ENCODE results near the gene NTMT1. TPM values are rescaled to one million over a fixed set of nuclear protein-coding genes. Genes with fewer than 3 reads are reported as not detected.

NTMT1 gene
- total RNA-seq, 2 donors from 2014 or later: 43.4 to 53.8 TPM

DNA sequence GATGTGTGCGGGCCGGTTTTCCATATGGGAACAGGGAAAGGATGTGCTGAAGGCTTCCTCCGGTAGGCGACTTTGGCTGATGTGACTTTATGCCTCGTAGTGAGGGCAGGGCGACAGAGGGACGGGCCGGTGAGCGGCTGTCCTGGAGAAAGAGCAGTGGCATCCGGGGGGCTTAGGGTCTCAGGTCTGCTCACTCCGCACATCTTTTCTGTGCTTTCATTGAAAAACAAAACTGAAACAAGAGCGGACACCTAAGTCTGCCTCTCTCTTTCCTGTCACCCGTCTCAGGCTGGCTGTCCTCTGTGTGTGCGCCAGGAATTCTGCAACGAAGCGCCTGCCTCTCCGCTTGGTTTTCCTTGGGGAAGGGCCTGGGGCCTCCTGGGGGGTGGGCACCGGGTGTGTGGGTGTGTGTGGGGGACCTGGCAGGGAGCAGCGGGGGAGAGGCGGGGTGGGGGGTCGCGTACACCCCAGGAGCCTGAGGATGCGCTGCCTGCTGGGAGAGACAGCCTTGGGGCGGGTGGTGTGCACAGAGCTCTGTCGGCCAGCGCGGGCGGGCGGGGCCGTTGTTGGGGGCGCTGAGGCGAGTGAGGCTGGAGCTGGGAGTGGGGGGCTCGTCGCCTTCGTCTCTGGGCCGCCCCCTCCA, 38.9 kb downstream of the NTMT1 start:
- intact Hi-C loops (cut with DNase I): no loop called here
- ATAC-seq (peak; percentile 47 to 63), DNase-seq (no peak)

DNA sequence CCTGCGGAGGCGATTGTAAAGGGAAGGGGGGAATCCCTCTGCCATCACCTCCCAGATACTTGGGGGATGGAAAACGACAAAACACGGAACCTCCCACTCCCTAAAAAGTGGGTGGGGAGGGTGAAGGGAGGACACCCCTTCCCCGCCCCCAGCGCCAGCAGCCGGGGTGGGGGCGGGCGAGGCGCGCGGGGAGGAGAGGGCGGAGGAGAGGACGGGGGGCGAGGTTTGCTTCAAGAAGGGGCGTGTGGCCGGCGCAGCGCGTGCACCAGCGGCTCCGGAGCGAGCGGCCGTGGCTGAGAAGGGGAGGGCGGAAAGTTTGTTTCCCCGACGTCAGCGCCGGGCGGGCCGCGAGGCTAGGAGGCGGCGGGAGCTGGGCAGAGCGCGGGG, 39.4 kb downstream of the NTMT1 start, which contains the start of gene PRRX2:
Gene PRRX2, plus strand, starts transcription at position 259 of the 387 bp plus-strand sequence. CDS start 221 bp downstream, outside the sequence.
- intact Hi-C loops (cut with DNase I): no loop called here
- peak; percentile 64 for DNase-seq
- peak; percentile 72 to 78 for ATAC-seq

- intact Hi-C loops (cut with DNase I): no loop called here
- DNase-seq (no peak), ATAC-seq (peak in 1 of 2 donors; percentile 4)
Observed at GRCh38 chr9:129665814-129666520, 40.0 kb downstream of the NTMT1 start.

DNA sequence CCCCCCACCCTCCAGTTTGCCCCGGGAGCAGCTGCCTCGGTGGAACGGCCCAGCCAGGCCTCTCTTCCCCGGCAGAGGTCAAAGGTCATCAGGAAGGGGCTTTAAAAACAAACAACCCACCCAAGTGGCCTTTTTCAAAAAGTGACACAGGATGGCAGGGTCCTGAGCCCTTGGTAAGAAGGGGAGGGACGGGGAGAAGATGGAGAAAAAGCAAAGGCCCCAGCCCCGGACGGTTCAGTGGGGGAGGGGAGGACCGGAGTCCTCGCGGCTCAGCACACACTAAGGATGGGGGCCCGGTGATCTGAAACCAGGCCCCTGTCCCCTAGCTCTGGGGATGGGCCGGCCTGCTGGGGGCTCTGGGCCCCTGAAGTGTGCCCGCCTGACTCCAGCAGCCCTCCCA, 40.6 kb downstream of the NTMT1 start:
- DNase-seq: no peak
- no peak for ATAC-seq
- intact Hi-C loops (cut with DNase I): no loop called here

DNA sequence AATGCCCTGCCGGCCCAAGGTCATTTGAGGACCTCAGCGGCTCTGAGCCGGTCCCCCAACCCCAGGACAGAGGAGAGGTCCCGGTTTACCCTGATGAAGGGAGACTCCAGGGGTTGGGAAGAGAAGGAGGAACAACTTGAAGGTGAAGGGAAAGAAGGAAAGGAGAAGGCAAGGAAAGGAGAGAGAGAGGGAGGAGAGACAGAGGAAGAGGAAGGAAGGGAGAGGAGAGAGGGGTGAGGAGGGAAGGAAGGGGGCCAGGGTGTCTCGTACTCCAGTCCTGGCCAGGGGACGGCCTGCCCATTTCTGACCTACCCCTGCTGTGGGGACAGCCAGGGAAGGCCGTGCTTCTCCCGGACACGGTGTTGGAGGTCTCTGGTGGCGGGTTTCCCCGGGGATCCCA, 41.4 kb downstream of the NTMT1 start:
- DNase-seq: no peak
- no peak for ATAC-seq
- intact Hi-C loops (cut with DNase I): no loop called here

DNA sequence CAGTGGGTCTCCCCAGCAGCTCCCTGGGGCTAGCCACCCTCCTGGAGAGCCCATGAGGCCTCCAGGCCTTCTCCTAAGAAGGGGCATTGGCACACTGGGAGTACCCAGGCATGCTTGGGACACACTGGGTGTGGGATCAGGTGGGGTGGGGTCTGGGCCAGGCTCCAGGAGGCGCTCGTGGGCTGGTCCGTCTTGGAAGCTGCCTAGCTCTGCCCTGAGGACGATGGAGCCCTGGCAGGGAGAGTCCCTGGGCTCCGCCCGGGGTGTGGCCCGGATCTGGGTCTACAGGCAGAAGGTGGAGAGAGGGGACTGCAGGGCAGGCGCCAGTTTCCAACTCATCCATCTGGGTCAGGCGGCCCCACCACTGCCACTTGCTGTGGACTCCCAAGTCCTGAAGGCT, 41.9 kb downstream of the NTMT1 start:
- DNase-seq: no peak

GRCh38 chr9:129669141-129669718, 43.3 kb downstream of the NTMT1 start:
- DNase-seq (no peak), ATAC-seq (no peak)
- intact Hi-C loops (cut with DNase I): no loop called here

More for the DNA sequence above, 41.9 kb downstream of the NTMT1 start:
- intact Hi-C loops (cut with DNase I): no loop called here
- ATAC-seq: no peak

DNA sequence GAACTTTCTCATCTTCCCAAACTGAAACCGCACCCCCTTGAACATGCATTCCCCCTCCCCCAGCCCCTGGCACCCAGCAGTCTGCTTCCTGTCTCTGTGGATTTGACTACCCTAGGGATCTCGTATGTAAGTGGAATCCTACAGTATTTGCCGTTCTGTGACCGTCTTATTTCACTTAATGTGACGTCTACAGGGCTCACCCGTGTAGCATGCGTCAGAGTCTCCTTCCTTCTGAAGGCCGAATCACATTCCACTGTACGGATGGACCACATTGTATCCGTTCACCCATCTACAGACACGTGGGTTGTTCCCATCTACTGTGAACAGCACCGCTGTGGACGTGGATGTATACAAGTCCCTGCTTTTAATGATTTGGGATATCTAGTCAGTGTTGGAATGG, 44.0 kb downstream of the NTMT1 start:
- intact Hi-C loops (cut with DNase I): no loop called here
- ATAC-seq (no peak), DNase-seq (no peak)

DNA sequence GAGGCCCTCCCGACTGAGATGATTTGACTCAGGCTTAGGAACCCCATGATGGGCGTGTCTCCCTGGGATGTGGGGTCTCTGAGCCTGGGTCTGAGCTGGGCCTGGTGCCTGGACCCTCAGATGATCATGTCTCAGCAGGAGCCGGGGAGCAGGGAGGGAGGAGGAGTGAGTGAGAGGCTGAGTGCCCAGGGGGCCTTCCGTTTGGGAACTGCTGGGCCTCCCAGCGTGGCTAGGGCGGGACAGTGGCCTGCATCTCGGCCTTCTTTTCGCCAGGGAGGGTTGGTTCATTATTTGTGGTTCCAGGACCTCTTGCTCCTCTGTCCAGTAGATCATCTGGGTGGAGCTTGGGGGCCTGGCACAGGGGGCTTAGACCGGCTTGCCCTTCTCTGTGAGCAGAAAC, 45.1 kb downstream of the NTMT1 start:
- DNase-seq (no peak), ATAC-seq (no peak)
- intact Hi-C loops (cut with DNase I): no loop called here

DNA sequence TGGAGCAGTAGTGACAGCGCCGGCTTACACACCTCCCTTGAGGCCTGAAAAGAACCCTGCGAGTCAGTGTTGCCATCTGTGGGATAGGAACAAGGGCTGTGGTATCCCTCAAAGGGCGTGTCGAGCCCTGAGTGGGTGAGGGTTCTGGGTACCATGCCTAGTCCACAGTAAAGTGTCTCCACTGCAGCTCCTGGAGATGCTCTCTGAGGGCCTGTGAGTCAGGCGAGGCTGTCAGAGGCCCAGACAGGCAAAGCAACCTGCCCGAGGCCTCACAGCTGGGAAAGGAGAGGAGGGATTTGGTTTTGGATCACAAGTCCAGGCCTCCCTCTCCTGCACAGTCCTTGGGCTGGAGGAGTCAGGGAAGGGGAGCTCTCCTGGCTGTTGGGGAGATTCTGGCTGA, 45.6 kb downstream of the NTMT1 start:
- DNase-seq (no peak), ATAC-seq (no peak)
- intact Hi-C loops (cut with DNase I): no loop called here

- intact Hi-C loops (cut with DNase I): no loop called here
- ATAC-seq (no peak), DNase-seq (no peak)
Observed at GRCh38 chr9:129672702-129673101, 46.7 kb downstream of the NTMT1 start.

- intact Hi-C loops (cut with DNase I): no loop called here
- DNase-seq: no peak
- no peak for ATAC-seq
Observed at GRCh38 chr9:129673602-129674001, 47.6 kb downstream of the NTMT1 start.

DNA sequence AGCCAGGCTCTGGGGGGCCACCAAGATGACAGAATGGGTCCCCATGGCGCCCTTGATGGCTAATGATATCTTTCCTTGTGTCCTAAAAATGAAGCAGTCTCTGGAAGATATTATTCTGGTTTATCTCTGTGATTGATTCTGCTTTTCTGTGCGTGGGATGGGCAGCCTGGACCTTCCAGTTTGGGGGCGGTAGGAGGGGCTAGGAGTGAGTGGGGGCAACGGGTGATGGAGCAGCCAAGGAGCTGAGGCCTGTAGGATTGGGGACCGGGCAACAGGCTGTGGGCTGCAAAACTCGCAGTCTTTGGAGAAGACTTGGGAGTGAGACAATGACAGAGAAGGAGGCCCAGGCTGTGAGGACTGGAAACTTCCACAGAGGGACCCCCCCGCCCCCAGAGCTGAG, 48.3 kb downstream of the NTMT1 start:
- intact Hi-C loops (cut with DNase I): no loop called here
- no peak for ATAC-seq
- no peak for DNase-seq

DNA sequence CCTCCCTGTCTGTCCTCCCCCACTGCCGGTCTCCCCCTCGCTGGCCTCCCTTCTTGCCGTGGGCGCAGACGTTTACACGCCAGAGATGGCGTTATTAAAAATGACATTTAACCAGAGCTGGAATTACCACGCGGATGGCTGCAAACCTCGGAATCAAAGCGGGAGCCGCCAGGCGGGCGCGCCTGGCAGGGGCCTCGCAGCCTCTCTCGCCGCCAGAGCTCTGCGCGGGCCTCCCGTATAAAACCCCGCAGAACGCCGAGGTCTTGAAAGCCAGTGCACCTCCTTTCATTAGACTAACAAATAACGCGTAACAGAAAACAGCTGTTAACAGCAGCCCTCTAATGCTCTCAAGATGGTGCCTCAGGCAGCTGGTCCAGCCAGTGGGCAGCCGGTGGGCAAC, 49.7 kb downstream of the NTMT1 start:
- ATAC-seq: no peak
- intact Hi-C loops (cut with DNase I): no loop called here
- DNase-seq: no peak

DNA sequence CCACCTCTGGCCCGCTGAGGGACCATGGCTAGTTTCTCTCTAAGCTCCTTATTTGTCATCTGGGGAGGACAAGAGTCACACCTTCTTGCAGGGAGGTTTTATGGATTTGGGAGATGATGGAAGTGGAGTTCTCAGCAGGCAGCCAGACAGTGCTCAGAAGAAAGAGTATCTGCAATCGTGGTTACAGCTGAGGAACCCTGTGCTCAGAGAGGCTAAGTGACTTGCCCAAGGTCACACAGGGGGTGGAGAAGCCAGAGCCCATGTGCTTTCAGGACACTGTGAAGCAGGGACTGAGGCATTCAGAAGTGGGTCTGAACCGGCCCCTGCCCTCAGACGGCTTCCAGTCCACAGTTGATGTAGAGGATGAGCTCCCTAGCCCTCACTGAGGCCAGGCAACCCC, 50.3 kb downstream of the NTMT1 start:
- intact Hi-C loops (cut with DNase I): no loop called here
- no peak for DNase-seq
- ATAC-seq: no peak

DNA sequence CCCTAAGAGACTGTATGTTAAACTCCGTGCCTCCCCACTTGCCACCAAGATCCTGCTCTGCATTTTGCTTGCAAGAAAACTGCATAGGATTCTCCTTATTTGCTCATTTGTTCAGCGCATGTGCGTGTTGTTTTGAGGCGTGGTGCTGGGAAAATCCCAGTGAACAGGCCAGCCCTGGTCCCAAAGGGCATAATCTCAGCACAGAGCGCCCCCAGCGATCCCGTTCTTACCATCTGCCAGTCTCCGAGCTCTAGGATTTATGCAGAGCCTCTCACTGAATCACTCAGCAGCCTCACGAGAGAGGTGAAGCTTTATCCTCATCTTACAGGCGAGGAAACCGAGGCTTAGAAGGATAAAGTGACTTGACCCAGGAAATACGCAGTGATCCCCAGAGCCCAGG, 51.0 kb downstream of the NTMT1 start:
- ATAC-seq (peak; percentile 14 to 45), DNase-seq (no peak)
- intact Hi-C loops (cut with DNase I): no loop called here

DNA sequence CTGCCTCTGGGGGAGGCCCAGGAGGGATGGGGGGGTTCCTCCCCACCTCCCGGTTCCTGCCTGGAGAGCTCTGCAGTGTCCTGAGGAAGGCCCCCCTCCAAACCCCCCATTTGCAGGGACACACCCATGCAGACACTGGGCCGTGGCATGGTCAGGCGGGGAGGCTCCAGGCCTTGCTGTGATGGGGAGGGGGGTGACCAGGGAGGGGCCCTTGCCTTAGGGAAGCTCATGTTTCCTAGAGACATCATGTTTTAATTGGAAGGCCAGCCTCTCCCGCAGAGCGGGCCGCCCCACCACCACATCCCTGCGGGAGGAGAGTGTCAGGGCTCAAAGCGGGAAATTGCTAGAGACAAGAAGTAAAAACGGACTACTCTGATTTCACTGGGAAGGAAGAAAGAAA, 51.5 kb downstream of the NTMT1 start:
- intact Hi-C loops (cut with DNase I): no loop called here
- no peak for DNase-seq
- peak; percentile 9 to 39 for ATAC-seq

DNA sequence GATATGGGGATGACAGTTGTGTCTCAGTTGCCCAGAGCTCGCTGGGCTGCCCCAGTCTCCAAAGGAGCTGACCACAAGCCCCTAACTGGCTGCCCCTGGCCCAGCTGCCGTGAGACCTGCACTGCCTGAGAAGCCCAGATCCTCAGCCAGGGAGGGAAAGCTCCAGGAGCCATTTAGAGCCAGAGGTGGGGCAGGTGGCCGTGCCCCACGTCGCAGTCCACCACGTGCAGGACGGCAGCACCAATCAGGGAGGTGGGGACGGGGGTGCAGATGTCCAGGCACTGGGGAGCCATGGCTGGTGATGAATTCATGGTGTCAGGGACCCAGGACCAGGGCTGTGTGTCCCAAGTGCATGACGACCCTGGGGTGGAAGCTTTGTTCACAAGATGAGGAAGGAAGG, 52.9 kb downstream of the NTMT1 start:
- no peak for ATAC-seq
- intact Hi-C loops (cut with DNase I): no loop called here
- DNase-seq: no peak

DNA sequence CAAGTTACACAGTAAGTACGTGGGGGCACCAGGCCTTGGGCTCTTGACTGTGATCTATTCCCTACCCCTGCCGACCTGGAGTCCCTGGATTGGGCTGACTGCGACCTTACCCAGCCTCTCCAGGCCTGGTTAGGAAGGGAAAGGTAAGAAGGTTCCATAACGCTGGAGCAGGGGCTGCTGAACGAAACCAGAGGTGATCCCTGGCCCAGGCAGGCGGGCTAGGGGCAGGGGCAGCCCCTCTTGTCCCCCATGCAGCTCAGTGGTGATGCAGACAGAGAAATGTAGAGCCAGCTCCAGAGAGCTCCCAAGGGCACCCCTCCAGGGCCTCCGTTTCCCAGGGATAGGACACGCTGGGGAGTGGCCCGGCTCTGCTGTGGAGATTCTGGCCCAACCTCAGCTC, 53.6 kb downstream of the NTMT1 start:
- intact Hi-C loops (cut with DNase I): no loop called here
- no peak for ATAC-seq
- DNase-seq: no peak

- DNase-seq (no peak), ATAC-seq (no peak)
- intact Hi-C loops (cut with DNase I): no loop called here
Observed at GRCh38 chr9:129681924-129682323, 56.0 kb downstream of the NTMT1 start.

GRCh38 chr9:129682381-129682780, 56.4 kb downstream of the NTMT1 start:
- intact Hi-C loops (cut with DNase I): no loop called here
- ATAC-seq (no peak), DNase-seq (no peak)
